Measurements from ENCODE around the gene MAPKAP1.

Gene MAPKAP1

GRCh38 chr9:125437771-125438221, 269.2 kb downstream of the MAPKAP1 start:
- H3K4me1 ChIP-seq (ENCODE audit: insufficient read depth, poor library complexity, severe bottlenecking), result no peaks in the 10 kb centered on the region
- ATAC-seq (ENCODE audit: low read depth) (no peak), DNase-seq (ENCODE audit: low spot score) (no peak)
- H3K27ac ChIP-seq (ENCODE audit: poor library complexity, severe bottlenecking), result no peak overlapping the region
- no peaks in the 10 kb centered on the region for H3K9me3 ChIP-seq (ENCODE audit: severe bottlenecking)
- TF ChIP-seq CTCF (IDR thresholded peaks at IDR 0.05; ENCODE audit: poor library complexity, severe bottlenecking), result no peak
- no peaks in the 10 kb centered on the region for H3K27me3 ChIP-seq (ENCODE audit: insufficient read depth, poor library complexity, severe bottlenecking)
- H3K4me3 ChIP-seq (ENCODE audit: severe bottlenecking), result no peak overlapping the region
- H3K36me3 ChIP-seq (ENCODE audit: low read depth), result no peaks in the 10 kb centered on the region; the same call in 1 of the 2 replicates

- Histone ChIP-seq H3K27me3 (ENCODE audit: insufficient read depth, poor library complexity, severe bottlenecking) (no peaks in the 10 kb centered on the region), H3K27ac (ENCODE audit: poor library complexity, severe bottlenecking) (no peak overlapping the region), H3K36me3 (ENCODE audit: low read depth) (no peaks in the 10 kb centered on the region; the same call in 1 of the 2 replicates), H3K4me3 (ENCODE audit: severe bottlenecking) (no peak overlapping the region), H3K9me3 (ENCODE audit: severe bottlenecking) (no peaks in the 10 kb centered on the region), H3K4me1 (ENCODE audit: insufficient read depth, poor library complexity, severe bottlenecking) (no peaks in the 10 kb centered on the region)
- ATAC-seq (ENCODE audit: low read depth), result no peak
- no peak for DNase-seq (ENCODE audit: low spot score)
- no peak for TF ChIP-seq CTCF (IDR thresholded peaks at IDR 0.05; ENCODE audit: poor library complexity, severe bottlenecking)
Observed at GRCh38 chr9:125436613-125437443, 270.2 kb downstream of the MAPKAP1 start.

GRCh38 chr9:125435776-125436612, 271.0 kb downstream of the MAPKAP1 start:
- DNase-seq (ENCODE audit: low spot score) (no peak), ATAC-seq (ENCODE audit: low read depth) (no peak)
- H3K9me3 ChIP-seq (ENCODE audit: severe bottlenecking), result no peaks in the 10 kb centered on the region
- H3K36me3 ChIP-seq (ENCODE audit: low read depth), result no peaks in the 10 kb centered on the region; the same call in 1 of the 2 replicates
- no peak overlapping the region for H3K27ac ChIP-seq (ENCODE audit: poor library complexity, severe bottlenecking)
- H3K4me3 ChIP-seq (ENCODE audit: severe bottlenecking), result no peak overlapping the region
- H3K27me3 ChIP-seq (ENCODE audit: insufficient read depth, poor library complexity, severe bottlenecking), result no peaks in the 10 kb centered on the region
- H3K4me1 ChIP-seq (ENCODE audit: insufficient read depth, poor library complexity, severe bottlenecking), result no peaks in the 10 kb centered on the region
- TF ChIP-seq CTCF (IDR thresholded peaks at IDR 0.05; ENCODE audit: poor library complexity, severe bottlenecking), result no peak

- ATAC-seq (ENCODE audit: low read depth), result no peak
- H3K4me3 ChIP-seq (ENCODE audit: severe bottlenecking), result no peak overlapping the region
Observed at GRCh38 chr9:125434986-125435775, 271.8 kb downstream of the MAPKAP1 start.

More at GRCh38 chr9:125434986-125435775, 271.8 kb downstream of the MAPKAP1 start:
- Histone ChIP-seq H3K36me3 (ENCODE audit: low read depth) (no peaks in the 10 kb centered on the region), H3K27me3 (ENCODE audit: insufficient read depth, poor library complexity, severe bottlenecking) (no peaks in the 10 kb centered on the region), H3K9me3 (ENCODE audit: severe bottlenecking) (no peaks in the 10 kb centered on the region), H3K27ac (ENCODE audit: poor library complexity, severe bottlenecking) (no peak overlapping the region), H3K4me1 (ENCODE audit: insufficient read depth, poor library complexity, severe bottlenecking) (no peaks in the 10 kb centered on the region)
- DNase-seq (ENCODE audit: low spot score), result no peak
- no peak for TF ChIP-seq CTCF (IDR thresholded peaks at IDR 0.05; ENCODE audit: poor library complexity, severe bottlenecking)
